HCT116 (cell line): ENCODE measurements around the gene CIT. TPM values are rescaled to one million over a fixed set of nuclear protein-coding genes. Genes with fewer than 3 reads are reported as not detected.

Experiments used
- ATAC-seq: fragments of 200-7000 bp; cut with Tn5 transposase; 2 replicates; pipeline ENCODE4 v1.9.1; 2020; ENCODE audit warnings: mild to moderate bottlenecking, moderate library complexity
- BruUV-seq: library from RNA; stranded (reverse); fragments of 400-500 nt; replicated peaks from 2 replicates; lab custom pipeline; 2021; lab: Mats Ljungman, UMichigan
- CTCF ChIA-PET: fragments of 300-600 bp; sonication (Branson Sonifier 250); formaldehyde crosslinking; loops from one replicate; lab custom pipeline; 2021; ENCODE audit warnings: antibody characterized with exemption; lab: Charles Lee
- POLR2A ChIA-PET: fragments of 300-600, 350-600 bp; sonication (Branson Sonifier 250); formaldehyde crosslinking; loops from one replicate; lab custom pipeline; 2021; ENCODE audit warnings: antibody characterized with exemption; lab: Charles Lee
- RAD21 ChIA-PET, 2 experiments: fragments of 300-600 bp; sonication (Branson Sonifier 250); formaldehyde crosslinking; loops; one replicate each; lab custom pipeline; 2023; ENCODE audit warnings: low total read pairs in 2 of 2; ENCODE audit not compliant: uncharacterized antibody in 2 of 2, unreplicated experiment in 2 of 2, low non-redundant PET in 1 of 2; lab: Charles Lee
- DNase-seq: peaks from one replicate; pipeline ENCODE4 v3.0.0-alpha.2; 2010; ENCODE audit warnings: low read depth, low spot score
- H2AFZ ChIP-seq: fragments of 200-600 bp; shearing (Covaris generic), sonication (generic); 2 replicates; pipeline ENCODE4 v1.6.1; 2017; ENCODE audit warnings: low read depth, mixed run types, mixed read lengths, antibody characterized with exemption, low read length; ENCODE audit not compliant: poor library complexity, severe bottlenecking
- H3K27ac ChIP-seq: 2 replicates; pipeline ENCODE4 v1.5.1; 2012; ENCODE audit warnings: low read depth, low read length
- H3K27me3 ChIP-seq: fragments of 200-600 bp; sonication (generic); 2 replicates; pipeline ENCODE4 v1.6.1; 2016; ENCODE audit warnings: mixed run types, low read length, mixed read lengths; ENCODE audit not compliant: insufficient read depth
- H3K36me3 ChIP-seq, 2 experiments: fragments of 200-500 bp in 1 of 2; fragments of 200-600 bp in 1 of 2; sonication (Bioruptor generic) in 1 of 2; sonication (generic) in 1 of 2; 2 replicates each; pipeline versions ENCODE4 v1.5.1 to v1.6.1; 2014 to 2016; ENCODE audit warnings: low read length in 2 of 2, inconsistent platforms in 1 of 2, mixed read lengths in 1 of 2, mixed run types in 1 of 2; ENCODE audit not compliant: insufficient read depth in 2 of 2, control insufficient read depth in 1 of 2
- H3K4me1 ChIP-seq, 2 experiments: fragments of 200-600 bp in 1 of 2; sonication (generic) in 1 of 2; 2 replicates each; pipeline versions ENCODE4 v1.5.1 to v1.6.1; 2012 to 2017; ENCODE audit warnings: low read length in 2 of 2, inconsistent platforms in 1 of 2, mild to moderate bottlenecking in 1 of 2, mixed read lengths in 1 of 2, mixed run types in 1 of 2, moderate library complexity in 1 of 2; ENCODE audit not compliant: insufficient read depth in 2 of 2, control insufficient read depth in 1 of 2
- H3K4me2 ChIP-seq: fragments of 200-600 bp; sonication (generic); 2 replicates; pipeline ENCODE4 v1.6.1; 2017; ENCODE audit warnings: mixed run types, low read length, mixed read lengths
- H3K4me3 ChIP-seq, 2 experiments: fragments of 200-600 bp in 1 of 2; sonication (generic) in 1 of 2; replicated peaks in 1 of 2; 2 replicates each; pipeline ENCODE4 v1.5.1; 2011 to 2016; ENCODE audit warnings: low read length in 2 of 2, control low read depth in 1 of 2, low read depth in 1 of 2, mild to moderate bottlenecking in 1 of 2, mixed read lengths in 1 of 2, mixed run types in 1 of 2
- H3K79me2 ChIP-seq: fragments of 200-600 bp; sonication (generic); 2 replicates; pipeline ENCODE4 v1.6.1; 2017; ENCODE audit warnings: mild to moderate bottlenecking, mixed run types, low read length, moderate library complexity, mixed read lengths; ENCODE audit not compliant: insufficient read depth
- H3K9ac ChIP-seq: fragments of 200-600 bp; sonication (generic); 2 replicates; pipeline ENCODE4 v1.6.1; 2016; ENCODE audit warnings: low read length, mixed read lengths
- H3K9me2 ChIP-seq: fragments of 200-600 bp; sonication (generic), shearing (Covaris generic); 2 replicates; pipeline ENCODE4 v1.6.1; 2017; ENCODE audit warnings: mixed run types, mild to moderate bottlenecking, moderate library complexity; ENCODE audit not compliant: insufficient read depth
- H3K9me3 ChIP-seq, 2 experiments: fragments of 200-500 bp in 1 of 2; fragments of 200-600 bp in 1 of 2; sonication (Bioruptor generic) in 1 of 2; sonication (generic) in 1 of 2; 2 replicates each; pipeline ENCODE4 v1.6.1; 2014 to 2017; ENCODE audit warnings: low read length in 2 of 2, mixed read lengths in 2 of 2, inconsistent platforms in 1 of 2, low read depth in 1 of 2, mild to moderate bottlenecking in 1 of 2, mixed run types in 1 of 2, moderate library complexity in 1 of 2; ENCODE audit not compliant: control insufficient read depth in 1 of 2, insufficient read depth in 1 of 2
- H4K20me1 ChIP-seq: fragments of 200-600 bp; sonication (generic), shearing (Covaris generic); 2 replicates; pipeline ENCODE4 v1.6.1; 2017; ENCODE audit warnings: mixed run types, mild to moderate bottlenecking, moderate library complexity; ENCODE audit not compliant: insufficient read depth
- CBX3 ChIP-seq: IDR thresholded peaks from 2 replicates; pipeline ENCODE4 v1.6.1; 2012; ENCODE audit warnings: low read depth
- EZH2 ChIP-seq: fragments of 200-600 bp; sonication (generic); IDR thresholded peaks from 2 replicates; pipeline ENCODE4 v1.6.1; 2017; ENCODE audit warnings: antibody characterized with exemption, mixed run types
- EZH2phosphoT487 ChIP-seq: fragments of 200-600 bp; IDR thresholded peaks from 2 replicates; pipeline ENCODE4 v1.6.1; 2018; ENCODE audit warnings: antibody characterized with exemption, borderline replicate concordance
- FOSL1 ChIP-seq: IDR thresholded peaks from 2 replicates; pipeline ENCODE4 v1.6.1; 2012; ENCODE audit warnings: low read depth
- JUND ChIP-seq: IDR thresholded peaks from 2 replicates; pipeline ENCODE4 v1.6.1; 2012
- POLR2A ChIP-seq: IDR thresholded peaks from 2 replicates; pipeline ENCODE4 v1.7.0; 2011; ENCODE audit warnings: borderline replicate concordance; ENCODE audit not compliant: insufficient read depth, insufficient read length; ENCODE audit errors: extremely low read depth
- POLR2AphosphoS5 ChIP-seq: IDR thresholded peaks from 2 replicates; pipeline ENCODE4 v1.6.1; 2011; ENCODE audit warnings: mild to moderate bottlenecking, low read depth, low read length, moderate library complexity
- RAD21 ChIP-seq: IDR thresholded peaks from 2 replicates; pipeline ENCODE4 v1.6.1; 2012; ENCODE audit warnings: low read depth, mild to moderate bottlenecking
- SIN3A ChIP-seq: IDR thresholded peaks from 2 replicates; pipeline ENCODE4 v1.6.1; 2012; ENCODE audit warnings: low read depth
- SP1 ChIP-seq: IDR thresholded peaks from 2 replicates; pipeline ENCODE4 v1.6.1; 2012; ENCODE audit warnings: low read depth
- SRF ChIP-seq: IDR thresholded peaks from 2 replicates; pipeline ENCODE4 v1.6.1; 2012; ENCODE audit warnings: low read depth
- ZFX ChIP-seq: fragments of 450-650 bp; IDR thresholded peaks from 2 replicates; pipeline ENCODE4 v1.6.1; 2017
- ZNF274 ChIP-seq: fragments of 200-500 bp; sonication (Bioruptor generic); IDR thresholded peaks from 2 replicates; pipeline ENCODE4 v1.6.1; 2014; ENCODE audit warnings: mild to moderate bottlenecking, low read depth, low read length, inconsistent platforms
- intact Hi-C: fragments of 100-400 bp; cut with micrococcal nuclease; formaldehyde crosslinking; loops from 2 replicates; pipeline ENCODE4 v1.10.0; 2022
- total RNA-seq: library from RNA; stranded (reverse); gene quantifications from one replicate; pipeline ENCODE4 v1.2.1, GENCODE V29; 2021; ENCODE audit not compliant: unreplicated experiment
- TF ChIP-seq, protein P1 (sequence below): IDR thresholded peaks from 2 replicates; pipeline ENCODE4 v1.6.1; 2011; ENCODE audit warnings: mild to moderate bottlenecking, low read length, moderate library complexity; ENCODE audit not compliant: insufficient replicate concordance; ENCODE audit errors: extremely low read depth
- TF ChIP-seq, protein P2 (sequence below): IDR thresholded peaks from 2 replicates; pipeline ENCODE4 v1.6.1; 2012; ENCODE audit warnings: low read depth

CIT gene
- total RNA-seq, 1 experiment from 2014 or later, result 54.2 TPM

DNA sequence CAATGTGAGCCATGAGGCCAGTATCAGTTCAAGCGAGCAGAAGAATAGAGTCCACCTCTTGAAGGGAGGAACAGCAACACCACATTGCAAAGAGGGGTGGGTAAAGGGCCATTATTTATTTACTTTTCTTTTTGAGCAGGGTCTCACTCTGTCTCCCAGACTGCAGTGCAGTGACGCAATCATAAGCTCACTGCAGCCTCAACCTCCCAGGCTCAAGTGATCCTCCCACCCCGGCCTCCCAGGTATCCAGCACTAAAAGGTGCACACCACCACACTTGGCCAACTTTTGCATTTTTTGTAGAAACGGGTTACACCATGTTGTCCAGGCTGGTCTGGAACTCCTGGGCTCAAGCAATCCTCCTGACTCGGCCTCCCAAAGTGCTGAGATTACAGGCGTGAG lies 42.9 kb upstream of the CIT start:
- no peak for ATAC-seq
- Histone ChIP-seq H3K9me2 (no peaks in the 10 kb centered on the region), H3K27ac (no peak overlapping the region), H3K4me1 (peaks cover 0 to under 1% of the 10 kb centered on the region in 2 experiments; a peak in 2 of 4 replicates), H2AFZ (no peak overlapping the region), H3K4me3 (no peak overlapping the region), H4K20me1 (no peaks in the 10 kb centered on the region), H3K9me3 (no peaks in the 10 kb centered on the region), H3K27me3 (peaks cover 5% of the 10 kb centered on the region; the same call in 1 of the 2 replicates), H3K79me2 (no peaks in the 10 kb centered on the region), H3K36me3 (no peaks in the 10 kb centered on the region), H3K9ac (no peak overlapping the region), H3K4me2 (no peak overlapping the region)
- BruUV-seq, result no TSS peak
- POLR2A ChIA-PET, result no interaction called here
- CTCF ChIA-PET, result no interaction called here
- intact Hi-C loops, result no loop called here
- RAD21 ChIA-PET, result no interaction called here
- TF ChIP-seq JUND (no peak), SIN3A (no peak), EZH2 (no peak), ZNF274 (no peak), RAD21 (no peak), SRF (no peak), POLR2A (no peak), SP1 (no peak), CBX3 (no peak)
- no peak for DNase-seq

DNA sequence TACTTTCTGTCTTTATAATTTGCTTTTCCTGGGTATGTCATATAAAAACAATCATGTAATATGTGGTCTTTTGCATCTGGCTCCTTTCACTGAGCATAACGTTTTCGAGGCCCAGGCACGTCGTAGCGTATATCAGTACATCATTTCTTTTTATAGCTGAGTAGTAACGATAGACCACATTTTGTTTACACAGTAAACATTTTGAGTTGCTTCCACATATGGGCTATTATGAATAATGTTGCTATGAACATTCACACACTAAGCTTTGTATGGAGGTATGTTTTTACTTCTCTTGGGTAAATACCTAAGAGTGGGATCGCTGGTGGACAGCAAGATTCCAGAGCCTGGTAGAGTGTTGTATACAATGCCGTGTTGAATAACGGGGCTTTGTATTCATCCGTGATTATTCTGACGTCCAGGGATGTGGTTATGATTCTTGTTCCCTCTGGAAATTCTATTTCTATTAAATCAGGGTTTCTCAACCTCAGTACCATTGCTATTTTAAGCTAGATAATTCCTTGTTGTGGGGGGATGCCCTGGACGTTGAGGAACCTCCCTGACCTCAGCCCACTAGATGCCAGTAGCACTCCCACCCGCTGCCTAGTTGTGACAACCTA lies 38.9 kb upstream of the CIT start:
- H4K20me1 ChIP-seq, result no peaks in the 10 kb centered on the region
- no peak overlapping the region for H3K4me2 ChIP-seq
- peaks cover 4% of the 10 kb centered on the region in 2 experiments; a peak in 3 of 4 replicates for H3K4me1 ChIP-seq
- no TSS peak for BruUV-seq
- H3K27me3 ChIP-seq, result no peaks in the 10 kb centered on the region
- no peak overlapping the region for H3K4me3 ChIP-seq
- ATAC-seq (no peak), DNase-seq (no peak)
- no peak overlapping the region for H3K9ac ChIP-seq
- no peaks in the 10 kb centered on the region for H3K9me2 ChIP-seq
- ChIA-PET RAD21 (no interaction called here), POLR2A (no interaction called here), CTCF (no interaction called here)
- no peaks in the 10 kb centered on the region for H3K9me3 ChIP-seq
- no peaks in the 10 kb centered on the region for H3K79me2 ChIP-seq
- TF ChIP-seq, protein P1, sequence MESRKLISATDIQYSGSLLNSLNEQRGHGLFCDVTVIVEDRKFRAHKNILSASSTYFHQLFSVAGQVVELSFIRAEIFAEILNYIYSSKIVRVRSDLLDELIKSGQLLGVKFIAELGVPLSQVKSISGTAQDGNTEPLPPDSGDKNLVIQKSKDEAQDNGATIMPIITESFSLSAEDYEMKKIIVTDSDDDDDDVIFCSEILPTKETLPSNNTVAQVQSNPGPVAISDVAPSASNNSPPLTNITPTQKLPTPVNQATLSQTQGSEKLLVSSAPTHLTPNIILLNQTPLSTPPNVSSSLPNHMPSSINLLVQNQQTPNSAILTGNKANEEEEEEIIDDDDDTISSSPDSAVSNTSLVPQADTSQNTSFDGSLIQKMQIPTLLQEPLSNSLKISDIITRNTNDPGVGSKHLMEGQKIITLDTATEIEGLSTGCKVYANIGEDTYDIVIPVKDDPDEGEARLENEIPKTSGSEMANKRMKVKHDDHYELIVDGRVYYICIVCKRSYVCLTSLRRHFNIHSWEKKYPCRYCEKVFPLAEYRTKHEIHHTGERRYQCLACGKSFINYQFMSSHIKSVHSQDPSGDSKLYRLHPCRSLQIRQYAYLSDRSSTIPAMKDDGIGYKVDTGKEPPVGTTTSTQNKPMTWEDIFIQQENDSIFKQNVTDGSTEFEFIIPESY, result no peak
- TF ChIP-seq EZH2phosphoT487 (no peak), ZFX (no peak), FOSL1 (no peak), SIN3A (no peak), POLR2AphosphoS5 (no peak), JUND (no peak)
- TF ChIP-seq, protein P2, sequence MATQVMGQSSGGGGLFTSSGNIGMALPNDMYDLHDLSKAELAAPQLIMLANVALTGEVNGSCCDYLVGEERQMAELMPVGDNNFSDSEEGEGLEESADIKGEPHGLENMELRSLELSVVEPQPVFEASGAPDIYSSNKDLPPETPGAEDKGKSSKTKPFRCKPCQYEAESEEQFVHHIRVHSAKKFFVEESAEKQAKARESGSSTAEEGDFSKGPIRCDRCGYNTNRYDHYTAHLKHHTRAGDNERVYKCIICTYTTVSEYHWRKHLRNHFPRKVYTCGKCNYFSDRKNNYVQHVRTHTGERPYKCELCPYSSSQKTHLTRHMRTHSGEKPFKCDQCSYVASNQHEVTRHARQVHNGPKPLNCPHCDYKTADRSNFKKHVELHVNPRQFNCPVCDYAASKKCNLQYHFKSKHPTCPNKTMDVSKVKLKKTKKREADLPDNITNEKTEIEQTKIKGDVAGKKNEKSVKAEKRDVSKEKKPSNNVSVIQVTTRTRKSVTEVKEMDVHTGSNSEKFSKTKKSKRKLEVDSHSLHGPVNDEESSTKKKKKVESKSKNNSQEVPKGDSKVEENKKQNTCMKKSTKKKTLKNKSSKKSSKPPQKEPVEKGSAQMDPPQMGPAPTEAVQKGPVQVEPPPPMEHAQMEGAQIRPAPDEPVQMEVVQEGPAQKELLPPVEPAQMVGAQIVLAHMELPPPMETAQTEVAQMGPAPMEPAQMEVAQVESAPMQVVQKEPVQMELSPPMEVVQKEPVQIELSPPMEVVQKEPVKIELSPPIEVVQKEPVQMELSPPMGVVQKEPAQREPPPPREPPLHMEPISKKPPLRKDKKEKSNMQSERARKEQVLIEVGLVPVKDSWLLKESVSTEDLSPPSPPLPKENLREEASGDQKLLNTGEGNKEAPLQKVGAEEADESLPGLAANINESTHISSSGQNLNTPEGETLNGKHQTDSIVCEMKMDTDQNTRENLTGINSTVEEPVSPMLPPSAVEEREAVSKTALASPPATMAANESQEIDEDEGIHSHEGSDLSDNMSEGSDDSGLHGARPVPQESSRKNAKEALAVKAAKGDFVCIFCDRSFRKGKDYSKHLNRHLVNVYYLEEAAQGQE, result no peak
- no peak overlapping the region for H3K27ac ChIP-seq
- intact Hi-C loops, result no loop called here
- H2AFZ ChIP-seq, result no peak overlapping the region
- H3K36me3 ChIP-seq, result no peaks in the 10 kb centered on the region
